ENCODE results near the gene SECISBP2.
"Not testable (repeated sequence)": the region's sequence is repeated elsewhere in the genome, so short reads cannot be mapped to it uniquely, and the experiment has no call there.

Gene SECISBP2

DNA sequence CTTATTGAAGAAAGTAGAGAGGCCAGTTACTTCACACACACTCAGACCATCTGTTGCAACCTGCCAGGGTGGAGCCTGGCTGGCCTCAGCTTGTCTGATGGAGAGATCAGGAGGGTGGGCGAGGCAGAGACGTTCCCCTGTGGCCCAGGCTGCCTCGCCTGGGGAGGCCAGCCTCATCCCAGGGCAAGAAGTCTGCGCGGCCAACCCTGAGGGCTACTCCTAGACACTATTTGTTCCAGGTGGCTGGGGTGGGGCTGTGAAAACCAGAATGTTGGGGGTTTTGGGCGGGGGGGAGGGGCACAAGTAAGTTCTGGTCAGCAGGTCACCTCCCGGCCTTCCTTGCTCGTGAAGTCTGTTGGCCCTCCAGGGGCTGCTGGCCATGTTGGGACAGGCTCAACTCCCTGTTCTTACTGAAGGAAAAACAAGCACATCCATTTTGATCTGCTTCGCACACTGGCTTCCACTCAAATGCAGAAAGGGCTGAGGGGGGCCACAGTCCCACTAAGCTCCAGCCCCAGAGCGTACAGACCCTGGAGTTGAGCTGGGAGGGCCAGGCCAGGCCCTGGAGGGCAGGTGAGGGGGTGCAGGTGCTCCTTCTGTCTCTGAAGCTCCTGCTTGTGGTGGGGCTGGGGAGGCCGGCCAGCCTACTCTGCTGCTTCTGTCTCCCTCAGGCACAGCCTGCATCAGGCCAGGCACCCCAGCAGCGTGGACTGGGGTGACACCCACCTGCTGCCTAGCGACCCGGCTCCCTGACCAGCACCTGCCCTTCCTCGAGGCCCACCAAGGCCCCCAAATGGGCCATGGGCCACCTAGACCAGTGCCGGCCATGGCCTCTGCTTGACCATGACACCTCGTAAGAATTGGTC, 46.6 kb downstream of the SECISBP2 start:
- no peak for DNase-seq (ENCODE audit: low spot score)

DNA sequence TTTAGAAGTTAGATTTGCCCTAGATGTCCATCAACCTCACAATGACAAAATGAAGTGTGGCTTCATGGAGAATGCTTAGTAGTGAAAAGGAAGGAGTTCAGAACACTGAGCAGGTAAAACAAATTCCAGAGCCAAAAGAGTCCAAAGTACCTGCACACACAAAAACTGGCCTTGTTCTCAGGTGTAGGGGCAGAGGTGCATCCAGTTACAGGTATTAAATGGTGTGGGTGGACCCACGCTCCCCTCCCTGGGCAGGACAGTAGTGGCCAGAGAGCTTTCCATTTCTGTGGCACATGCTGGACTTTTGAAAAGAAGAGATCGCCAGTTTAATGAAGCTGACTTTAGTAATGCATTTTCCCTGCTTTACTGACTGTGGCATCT, 47.2 kb downstream of the SECISBP2 start:
- no peak for DNase-seq (ENCODE audit: low spot score)

DNA sequence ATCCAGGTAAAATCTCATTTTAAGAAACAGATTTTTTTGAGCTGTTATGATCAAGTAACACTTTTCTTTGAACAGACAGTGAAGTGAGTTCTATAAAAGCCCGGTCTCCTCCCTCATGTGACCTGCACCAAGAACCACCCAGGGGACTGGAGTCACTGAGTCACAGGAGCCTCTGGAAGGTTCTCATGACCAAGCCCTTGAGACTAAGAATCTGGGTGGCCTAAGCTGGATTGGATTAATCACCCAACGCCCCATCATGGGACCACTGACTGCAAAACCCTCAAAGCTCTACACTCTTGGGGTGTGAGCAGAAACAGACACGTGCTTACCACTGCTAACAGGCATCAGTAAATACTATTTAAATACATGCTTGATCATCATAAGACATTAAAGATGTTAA, 48.4 kb downstream of the SECISBP2 start:
- DNase-seq (ENCODE audit: low spot score): no peak

DNA sequence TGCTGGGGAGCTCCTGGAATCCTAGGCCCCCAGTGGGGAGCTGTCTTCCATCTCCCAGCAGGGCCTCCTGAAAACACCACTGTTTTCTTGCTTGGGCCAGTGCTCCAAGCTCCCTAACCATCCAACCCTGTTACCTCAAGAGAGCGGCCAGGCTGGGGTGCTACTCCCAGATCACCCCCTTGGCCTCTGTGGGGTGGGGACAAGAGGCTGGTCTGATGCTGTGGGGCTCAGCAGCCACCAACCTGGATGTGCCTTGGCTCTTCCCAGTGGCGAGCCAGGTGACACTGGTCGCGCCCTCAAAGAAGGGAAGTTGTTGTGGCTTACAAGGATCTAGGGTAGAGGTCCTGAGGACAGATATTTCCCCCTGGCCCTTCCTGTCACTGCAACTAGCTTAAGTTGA, 49.0 kb downstream of the SECISBP2 start:
- DNase-seq (ENCODE audit: low spot score): no peak

DNA sequence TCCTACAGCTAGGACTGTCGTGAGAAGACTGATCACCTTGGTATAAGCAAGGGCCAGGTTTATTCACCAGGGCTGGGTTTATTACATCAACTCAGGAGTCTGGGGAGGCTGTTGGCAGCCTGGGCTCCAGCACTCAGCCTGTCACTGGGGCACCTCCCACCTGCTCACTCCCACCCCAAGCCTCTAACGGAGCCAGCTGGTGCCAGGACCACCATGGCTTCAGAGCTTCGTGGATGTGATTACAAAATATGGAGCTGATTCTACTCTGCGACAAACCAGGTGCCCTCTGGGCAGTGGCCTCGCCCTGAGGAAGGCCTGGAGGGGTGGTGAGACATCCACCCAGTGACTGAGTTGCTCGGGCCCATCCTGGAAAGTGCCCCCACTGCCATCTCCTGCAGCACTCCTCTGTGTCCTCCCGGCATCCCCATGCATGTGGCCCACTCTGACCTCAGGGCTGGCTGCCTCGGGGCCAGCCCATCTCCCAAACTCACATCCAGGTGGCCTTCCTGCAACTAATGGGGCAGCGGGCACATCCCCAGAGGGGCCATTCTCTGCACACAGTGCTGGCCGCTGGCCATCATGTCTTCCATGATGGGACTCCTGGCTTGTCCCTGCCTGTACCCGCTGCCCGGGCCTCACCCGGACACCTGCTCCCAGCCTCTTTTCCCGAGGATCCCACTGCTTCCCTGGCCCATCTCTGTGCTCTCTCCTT, 49.6 kb downstream of the SECISBP2 start:
- DNase-seq (ENCODE audit: low spot score): no peak

DNA sequence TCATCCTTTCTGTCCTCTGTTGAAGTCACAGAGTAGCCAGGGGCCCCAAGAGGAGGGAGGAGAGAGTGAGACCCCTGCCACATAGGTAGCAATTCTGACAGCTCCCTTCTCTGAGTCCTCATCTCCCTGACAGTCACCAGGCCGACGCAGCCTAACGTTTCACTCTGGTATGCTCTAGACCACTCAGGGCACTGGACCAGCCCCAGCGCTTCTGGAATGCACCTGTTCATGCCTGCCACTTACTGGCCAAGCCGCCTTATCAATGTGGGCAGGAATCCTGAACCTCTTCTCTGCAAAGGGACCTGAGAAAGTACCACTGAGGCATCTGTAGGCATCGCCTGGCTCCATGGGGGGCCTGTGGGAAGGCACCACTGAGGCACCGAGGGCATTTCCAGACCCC, 50.2 kb downstream of the SECISBP2 start:
- DNase-seq (ENCODE audit: low spot score): no peak

DNA sequence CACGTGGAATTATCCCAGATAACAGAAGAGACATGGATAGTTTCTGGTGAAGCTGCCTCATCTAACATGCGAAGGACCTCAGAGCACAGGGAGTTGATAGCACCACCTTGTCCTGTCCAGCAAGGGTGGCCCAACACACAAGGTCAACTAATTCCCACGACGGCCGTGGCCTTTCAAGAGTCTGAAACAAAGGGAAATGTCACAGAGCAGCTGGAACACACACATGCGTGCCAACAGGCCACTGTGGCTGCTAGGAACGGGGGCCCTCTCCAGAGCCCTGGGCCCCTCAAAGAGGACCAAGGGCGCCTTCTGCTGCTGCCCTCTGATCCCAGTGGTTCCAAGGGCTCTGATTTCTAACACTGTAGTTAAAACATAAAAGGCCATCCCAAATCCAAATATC, 50.7 kb downstream of the SECISBP2 start:
- no peak for DNase-seq (ENCODE audit: low spot score)

DNA sequence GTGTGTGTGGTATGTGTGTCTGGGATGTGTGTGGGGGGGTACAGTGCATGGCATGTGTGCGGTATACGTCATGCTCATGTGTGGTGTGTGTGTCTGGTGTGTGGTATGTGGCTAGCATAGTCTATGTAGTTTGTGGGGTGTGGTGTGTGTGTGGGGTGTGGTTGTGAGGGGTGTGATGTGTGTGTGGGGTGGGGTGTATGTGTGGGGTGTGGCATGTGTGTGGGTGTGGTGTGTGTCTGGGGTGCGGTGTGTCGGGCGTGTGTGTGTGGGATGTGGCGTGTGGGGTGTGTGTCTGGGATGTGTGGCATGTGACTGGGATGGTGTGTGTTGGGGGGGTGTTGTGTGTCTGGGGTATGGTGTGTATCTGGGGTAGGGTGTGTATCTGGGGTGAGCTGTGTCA, 52.3 kb downstream of the SECISBP2 start:
- DNase-seq (ENCODE audit: low spot score): no peak

DNA sequence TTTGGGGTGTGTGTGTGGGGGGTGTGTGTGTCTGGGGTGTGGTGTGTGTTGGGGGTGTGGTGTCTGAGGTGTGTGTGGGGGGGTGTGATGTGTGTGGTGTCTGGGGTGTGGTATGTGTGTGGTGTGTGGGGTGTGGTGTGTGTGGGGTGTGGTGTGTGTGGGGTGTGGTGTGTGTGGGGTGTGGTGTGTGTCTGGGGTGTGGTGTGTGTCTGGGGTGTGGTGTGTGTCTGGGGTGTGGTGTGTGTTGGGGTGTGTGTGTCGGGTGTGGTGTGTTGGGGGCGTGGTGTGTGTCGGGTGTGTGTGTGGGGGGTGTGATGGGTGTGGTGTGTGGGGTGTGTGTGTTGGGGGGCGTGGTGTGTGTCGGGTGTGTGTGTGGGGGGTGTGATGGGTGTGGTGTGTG, 53.5 kb downstream of the SECISBP2 start:
- DNase-seq (ENCODE audit: low spot score): not testable (repeated sequence)

DNA sequence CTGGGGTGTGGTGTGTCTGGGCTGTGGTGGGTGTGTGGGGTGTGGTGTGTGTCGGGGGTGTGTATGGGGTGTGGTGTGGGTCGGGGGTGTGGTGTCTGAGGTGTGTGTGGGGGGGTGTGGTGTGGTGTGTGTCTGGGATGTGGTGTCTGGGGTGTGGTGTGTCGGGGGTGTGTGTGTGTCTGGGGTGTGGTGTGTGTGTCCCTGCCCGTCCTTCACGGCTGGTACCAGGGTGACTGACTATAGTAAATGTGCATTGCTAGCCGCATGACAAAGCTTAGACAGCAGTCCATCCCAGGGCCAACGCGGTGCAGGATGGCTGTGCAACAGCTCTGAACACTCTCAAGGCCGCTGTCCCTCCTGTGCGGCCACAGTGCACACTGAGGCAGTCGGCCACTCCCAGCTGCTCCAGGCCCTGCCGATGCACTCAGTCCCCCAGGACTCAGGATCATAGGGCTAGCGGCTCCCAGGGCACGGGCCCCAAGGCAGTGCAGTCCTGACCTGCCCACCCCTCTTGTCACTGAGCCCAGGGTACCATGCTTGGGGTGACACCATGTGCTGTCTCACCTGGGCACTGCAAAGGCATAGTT, 54.0 kb downstream of the SECISBP2 start:
- no peak for DNase-seq (ENCODE audit: low spot score)

DNA sequence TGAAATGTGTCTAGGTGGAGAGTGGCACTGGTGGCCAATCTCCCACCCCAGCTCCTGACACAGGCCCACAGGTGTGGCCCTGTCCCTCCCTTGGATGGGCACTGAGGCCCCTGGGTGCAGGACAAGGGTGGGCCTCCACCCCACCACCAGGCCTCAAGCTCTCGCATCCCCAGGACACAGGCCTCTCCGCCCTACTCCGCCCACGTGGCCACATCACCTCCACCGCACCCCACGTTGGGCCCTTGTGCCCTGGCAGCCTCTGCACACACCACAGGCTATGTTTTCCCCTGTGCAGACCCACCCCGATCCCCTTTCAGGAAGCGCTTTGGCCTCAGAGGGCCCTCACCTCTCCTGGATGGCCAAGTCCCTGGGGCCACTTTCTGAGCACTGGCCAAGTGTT, 54.7 kb downstream of the SECISBP2 start:
- no peak for DNase-seq (ENCODE audit: low spot score)

DNA sequence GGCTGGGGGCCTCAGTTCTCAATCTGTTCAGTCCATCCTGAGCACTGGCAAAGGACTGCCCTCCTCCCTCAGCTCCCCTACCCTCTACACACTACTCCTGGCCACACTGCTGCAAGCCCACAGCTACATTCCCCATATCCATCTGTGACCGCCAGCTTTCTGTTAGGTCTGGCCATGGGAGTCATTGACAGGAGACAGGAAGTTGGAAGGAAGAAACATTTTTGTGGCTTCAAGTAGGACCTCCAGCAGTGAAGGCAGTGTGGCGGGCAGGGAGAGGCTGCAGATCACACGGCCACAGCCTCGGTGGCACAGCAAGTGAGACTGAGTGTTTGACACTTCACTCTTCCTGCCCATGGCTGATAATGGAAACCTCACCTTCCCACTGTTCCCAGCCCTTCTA, 55.9 kb downstream of the SECISBP2 start:
- no peak for DNase-seq (ENCODE audit: low spot score)

DNA sequence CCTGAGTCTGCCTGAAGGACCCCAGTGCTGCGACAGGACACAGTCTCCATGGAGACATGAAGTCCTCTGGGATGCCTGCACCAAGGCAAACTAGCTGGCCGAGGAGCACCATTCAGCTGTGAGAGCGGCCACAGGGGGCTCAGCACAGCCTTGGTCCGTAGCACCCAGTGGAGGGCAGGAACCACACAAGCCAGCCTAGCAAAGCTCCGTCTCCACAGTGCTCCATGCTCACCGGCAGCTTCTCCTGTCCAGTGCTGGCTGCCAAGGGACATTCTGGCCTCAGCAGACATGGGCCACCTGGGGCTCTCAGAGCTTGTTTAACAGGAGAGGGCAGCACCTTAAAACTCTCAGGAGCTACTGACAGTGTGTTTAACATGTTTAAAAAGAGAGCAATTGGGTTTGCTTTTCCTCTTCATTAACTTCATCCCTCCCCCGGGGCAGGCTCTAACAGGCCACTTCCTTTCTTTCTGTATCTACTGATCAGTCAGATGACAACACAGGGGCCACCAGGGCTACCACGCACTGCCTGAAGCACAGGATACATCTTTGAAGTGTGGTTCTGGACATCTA, 57.0 kb downstream of the SECISBP2 start:
- no peak for DNase-seq (ENCODE audit: low spot score)

DNA sequence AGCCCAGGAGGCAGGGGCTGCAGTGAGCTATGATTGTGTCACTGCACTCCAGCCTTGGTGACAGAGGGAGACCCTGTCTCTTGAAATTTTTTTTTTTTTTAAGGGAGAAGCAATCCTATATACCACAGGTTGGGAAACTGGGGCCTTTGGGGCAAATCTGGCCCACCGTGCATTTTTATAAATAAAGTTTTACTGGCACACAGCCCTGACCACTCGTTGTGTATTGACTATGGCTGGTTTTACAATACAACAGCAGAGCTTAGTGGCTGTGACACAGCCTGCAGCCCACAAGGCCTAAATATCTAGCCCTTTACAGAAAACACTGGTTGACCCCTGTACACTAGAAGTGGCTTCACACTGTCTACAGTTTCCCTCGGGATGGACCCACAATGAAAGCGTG, 58.0 kb downstream of the SECISBP2 start:
- DNase-seq (ENCODE audit: low spot score): no peak

DNA sequence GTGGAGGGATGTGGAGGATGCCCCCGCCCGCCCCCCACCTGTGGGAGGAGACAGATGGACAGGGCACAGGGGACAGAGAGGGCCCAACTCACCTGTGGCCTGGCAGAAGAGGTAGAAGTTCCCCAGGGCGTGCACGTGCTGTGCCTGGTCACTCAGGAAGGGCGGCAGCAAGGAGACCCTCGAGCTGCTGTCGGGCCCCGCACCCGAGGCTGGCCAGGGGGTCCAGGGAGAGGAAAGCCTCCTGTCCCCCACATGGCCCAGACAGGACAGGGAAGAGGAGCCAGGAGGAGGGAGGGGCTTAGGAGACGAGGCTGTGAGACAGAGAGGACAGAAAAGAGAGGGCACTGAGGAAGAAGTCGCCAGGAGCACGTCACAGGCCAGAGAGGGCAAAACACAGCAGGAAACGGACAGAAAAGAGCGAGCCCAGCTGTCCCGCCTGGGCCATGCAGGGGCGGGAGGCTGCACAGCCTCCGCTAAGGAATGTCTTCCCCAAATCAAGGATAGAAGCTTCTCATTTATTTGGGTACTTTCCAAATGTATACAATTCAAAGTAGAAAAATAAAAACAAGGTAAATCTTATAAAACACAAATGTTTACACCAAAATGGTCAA, 58.5 kb downstream of the SECISBP2 start:
- DNase-seq (ENCODE audit: low spot score): no peak

DNA sequence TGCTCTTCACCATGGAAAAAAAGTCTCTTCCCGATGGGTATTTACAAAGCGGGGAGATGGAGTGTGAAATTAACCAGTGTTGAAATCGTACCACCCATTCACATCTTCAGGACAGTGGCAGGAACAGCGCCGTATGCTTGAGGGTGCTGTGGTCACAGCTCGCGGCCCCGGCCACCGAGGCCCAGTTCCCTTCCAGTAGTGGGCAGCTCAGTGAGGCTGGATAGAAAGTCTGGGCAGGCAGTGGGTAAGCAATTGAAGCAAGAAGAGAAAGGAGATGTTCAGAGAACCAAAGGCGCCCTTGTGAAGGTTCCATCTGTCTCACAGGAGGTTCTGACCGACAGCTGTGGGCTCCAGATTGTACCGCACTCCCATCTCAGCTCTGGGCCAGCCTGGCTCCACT, 59.1 kb downstream of the SECISBP2 start:
- no peak for DNase-seq (ENCODE audit: low spot score)

DNA sequence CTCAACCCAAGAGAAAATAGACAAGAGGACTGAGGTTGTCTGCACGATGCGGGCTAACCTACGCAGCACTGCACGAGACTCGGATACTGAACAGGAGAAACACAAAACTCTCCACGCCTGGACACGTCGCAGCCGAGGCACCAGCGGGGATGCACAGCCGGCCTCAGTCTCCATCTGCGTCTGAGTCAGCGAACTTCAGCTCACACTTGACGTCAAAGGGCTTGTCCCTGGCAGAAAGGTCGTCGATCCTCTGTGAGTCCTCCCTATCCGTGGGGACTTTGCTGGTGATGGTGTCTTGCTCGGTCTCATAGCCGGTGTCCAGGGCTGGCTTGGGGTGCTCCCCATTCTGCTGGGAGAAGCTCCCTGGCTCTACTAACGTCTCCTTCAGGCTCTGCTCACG, 60.2 kb downstream of the SECISBP2 start:
- no peak for DNase-seq (ENCODE audit: low spot score)

DNA sequence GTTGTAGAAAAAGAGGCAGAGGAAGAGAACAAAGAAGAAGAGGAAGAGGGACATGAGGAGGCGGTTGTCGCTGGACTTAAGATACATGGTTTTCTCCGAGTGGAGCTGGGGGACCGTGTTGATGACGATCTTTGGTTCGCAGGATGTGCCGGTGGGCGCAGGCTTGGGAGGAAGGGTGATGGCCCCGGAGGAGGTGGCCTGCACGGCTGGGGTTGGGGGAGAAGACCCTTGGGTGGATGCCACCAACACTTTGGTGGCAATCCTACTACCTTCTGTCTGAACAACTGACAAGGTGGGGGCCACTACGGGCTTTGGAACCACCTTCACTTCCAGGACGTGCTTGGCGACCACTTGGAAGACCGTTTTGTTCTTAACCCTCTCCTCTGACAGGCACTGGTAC, 60.7 kb downstream of the SECISBP2 start:
- no peak for DNase-seq (ENCODE audit: low spot score)

DNA sequence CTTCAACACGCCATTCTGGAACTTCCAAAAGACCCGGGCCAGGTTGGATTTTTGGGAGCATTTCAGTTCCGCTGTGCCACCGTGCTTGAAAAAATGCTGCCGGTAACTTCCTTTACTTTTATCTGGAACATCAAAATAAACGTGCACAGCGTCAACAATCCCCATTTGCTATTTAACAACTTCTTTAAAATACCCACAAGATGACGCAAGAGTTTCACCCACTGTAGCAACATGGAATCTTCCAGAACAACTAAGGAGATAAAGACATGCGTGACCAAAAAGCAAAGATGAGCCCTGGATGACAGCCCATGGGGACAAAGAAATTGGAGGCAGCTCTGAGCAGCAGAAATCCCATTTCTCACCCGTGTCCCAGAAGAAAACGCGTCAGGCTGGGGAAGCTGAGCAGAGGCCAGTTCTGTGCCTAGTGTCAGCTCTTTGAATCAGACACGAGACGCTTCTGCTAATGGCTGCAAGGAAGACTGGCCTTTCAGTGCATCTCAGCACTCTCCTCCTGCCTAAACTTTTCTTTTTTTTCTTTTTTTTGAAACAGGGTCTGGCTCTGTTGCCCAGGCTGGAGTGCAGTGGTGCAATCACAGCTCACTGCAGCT, 61.3 kb downstream of the SECISBP2 start:
- DNase-seq (ENCODE audit: low spot score): no peak

DNA sequence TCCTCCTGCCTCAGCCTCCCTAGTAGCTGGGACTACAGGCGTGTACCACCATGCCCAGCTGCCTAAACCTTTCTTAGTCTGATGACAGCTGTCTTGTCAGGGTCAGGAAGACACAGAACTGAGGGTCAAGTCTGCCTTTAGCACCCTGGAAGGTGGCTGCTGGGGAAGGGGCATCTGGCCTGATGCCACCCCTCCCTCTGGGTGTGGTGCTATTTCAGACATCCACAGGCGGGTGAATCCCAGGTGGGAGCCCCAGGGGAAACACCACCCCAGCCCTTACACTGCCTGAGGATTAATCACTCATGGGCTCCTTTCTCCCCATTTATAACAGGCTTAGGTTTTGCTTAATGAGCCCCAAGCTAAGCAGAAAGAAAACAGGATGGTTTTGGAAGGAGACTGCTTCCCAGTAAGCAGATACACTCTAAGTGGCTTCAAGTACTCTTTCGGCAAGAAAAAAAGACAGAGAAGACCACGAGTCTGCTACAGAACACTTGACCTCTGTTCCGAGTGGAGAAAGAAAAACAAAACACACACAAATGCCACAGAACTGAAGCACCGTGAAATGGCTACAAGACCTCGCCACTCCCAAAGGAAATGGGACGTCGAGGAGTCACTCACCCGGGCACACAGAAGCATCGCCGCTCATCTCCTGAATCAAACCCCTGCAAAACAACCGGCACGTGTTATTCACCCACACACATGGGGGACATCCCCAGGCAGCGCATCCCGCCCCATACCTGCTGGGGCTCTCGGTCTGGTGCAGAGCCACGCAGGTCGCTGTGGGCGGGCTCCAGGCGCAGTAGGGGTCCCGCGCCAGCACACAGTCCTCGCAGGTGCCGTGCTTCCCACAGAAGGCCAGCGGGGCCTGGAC, 62.4 kb downstream of the SECISBP2 start:
- DNase-seq (ENCODE audit: low spot score): no peak

DNA sequence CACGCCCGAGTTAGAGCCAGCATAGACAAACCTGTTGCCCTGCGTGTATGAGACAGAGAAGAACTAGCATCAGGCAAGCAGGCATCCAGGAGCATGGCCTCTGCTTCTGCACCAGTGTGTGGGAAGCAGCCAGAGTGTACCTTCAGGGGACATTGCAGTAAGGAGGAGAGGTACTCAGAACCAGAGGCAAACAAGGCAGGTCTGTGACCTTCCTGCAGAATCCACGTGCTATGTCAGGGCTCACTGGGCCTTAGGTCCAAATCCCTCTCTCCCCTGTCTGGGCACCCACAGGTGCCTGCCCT, 63.0 kb downstream of the SECISBP2 start:
- DNase-seq (ENCODE audit: low spot score): no peak

All from AG08396 (cell line).